Large intestine (tissue), 12 donors: ENCODE data around the gene SGO2. TPM values are rescaled to one million over a fixed set of nuclear protein-coding genes. Genes with fewer than 3 reads are reported as not detected.

Source experiments
- DNase-seq, 2 donors: peaks; one replicate each; pipeline versions ENCODE4 v3.0.0 to v3.0.0-alpha.2; 2013
- H3K27ac ChIP-seq: one replicate; pipeline ENCODE4 v1.5.1; 2013; ENCODE audit warnings: low read length
- H3K27me3 ChIP-seq: 2 replicates; pipeline ENCODE4 v1.6.1; 2013; ENCODE audit warnings: low read length; ENCODE audit not compliant: control insufficient read depth, insufficient read depth
- H3K36me3 ChIP-seq: 2 replicates; pipeline ENCODE4 v1.6.1; 2013; ENCODE audit warnings: low read length; ENCODE audit not compliant: control insufficient read depth, insufficient read depth
- H3K4me1 ChIP-seq: one replicate; pipeline ENCODE4 v1.6.1; 2013; ENCODE audit warnings: low read length; ENCODE audit not compliant: control insufficient read depth, insufficient read depth
- H3K4me3 ChIP-seq: one replicate; pipeline ENCODE4 v1.5.1; 2013; ENCODE audit warnings: low read length
- H3K9me3 ChIP-seq: one replicate; pipeline ENCODE4 v1.6.1; 2013; ENCODE audit warnings: mild to moderate bottlenecking, low read depth, low read length, moderate library complexity; ENCODE audit not compliant: control insufficient read depth
- WGBS: methylation state at CpG from one replicate; pipeline ENCODE4 v1.1.5; 2013; ENCODE audit warnings: low lambda C conversion rate; ENCODE audit not compliant: insufficient coverage; 5-methylcytosine and 5-hydroxymethylcytosine counted together
- long read RNA-seq, 11 donors: transcript quantifications; one replicate each; lab custom pipeline, GENCODE V29; 2026
- polyA plus RNA-seq: library from polyadenylated mRNA; unstranded; fragments of 120-200 nt; gene quantifications from one replicate; pipeline ENCODE4 v1.2.1, GENCODE V29; 2013

SGO2 gene, protein sequence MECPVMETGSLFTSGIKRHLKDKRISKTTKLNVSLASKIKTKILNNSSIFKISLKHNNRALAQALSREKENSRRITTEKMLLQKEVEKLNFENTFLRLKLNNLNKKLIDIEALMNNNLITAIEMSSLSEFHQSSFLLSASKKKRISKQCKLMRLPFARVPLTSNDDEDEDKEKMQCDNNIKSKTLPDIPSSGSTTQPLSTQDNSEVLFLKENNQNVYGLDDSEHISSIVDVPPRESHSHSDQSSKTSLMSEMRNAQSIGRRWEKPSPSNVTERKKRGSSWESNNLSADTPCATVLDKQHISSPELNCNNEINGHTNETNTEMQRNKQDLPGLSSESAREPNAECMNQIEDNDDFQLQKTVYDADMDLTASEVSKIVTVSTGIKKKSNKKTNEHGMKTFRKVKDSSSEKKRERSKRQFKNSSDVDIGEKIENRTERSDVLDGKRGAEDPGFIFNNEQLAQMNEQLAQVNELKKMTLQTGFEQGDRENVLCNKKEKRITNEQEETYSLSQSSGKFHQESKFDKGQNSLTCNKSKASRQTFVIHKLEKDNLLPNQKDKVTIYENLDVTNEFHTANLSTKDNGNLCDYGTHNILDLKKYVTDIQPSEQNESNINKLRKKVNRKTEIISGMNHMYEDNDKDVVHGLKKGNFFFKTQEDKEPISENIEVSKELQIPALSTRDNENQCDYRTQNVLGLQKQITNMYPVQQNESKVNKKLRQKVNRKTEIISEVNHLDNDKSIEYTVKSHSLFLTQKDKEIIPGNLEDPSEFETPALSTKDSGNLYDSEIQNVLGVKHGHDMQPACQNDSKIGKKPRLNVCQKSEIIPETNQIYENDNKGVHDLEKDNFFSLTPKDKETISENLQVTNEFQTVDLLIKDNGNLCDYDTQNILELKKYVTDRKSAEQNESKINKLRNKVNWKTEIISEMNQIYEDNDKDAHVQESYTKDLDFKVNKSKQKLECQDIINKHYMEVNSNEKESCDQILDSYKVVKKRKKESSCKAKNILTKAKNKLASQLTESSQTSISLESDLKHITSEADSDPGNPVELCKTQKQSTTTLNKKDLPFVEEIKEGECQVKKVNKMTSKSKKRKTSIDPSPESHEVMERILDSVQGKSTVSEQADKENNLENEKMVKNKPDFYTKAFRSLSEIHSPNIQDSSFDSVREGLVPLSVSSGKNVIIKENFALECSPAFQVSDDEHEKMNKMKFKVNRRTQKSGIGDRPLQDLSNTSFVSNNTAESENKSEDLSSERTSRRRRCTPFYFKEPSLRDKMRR
- 7.8 TPM for polyA plus RNA-seq
- long read RNA-seq, donor 1 = 0 reads
- long read RNA-seq, donor 2, partial matches to known transcripts = 12 of 13 reads
- long read RNA-seq, donor 2, other reads (novel, unspliced or antisense) = 0 of 13 reads
- long read RNA-seq, donor 3 = 0 reads
- long read RNA-seq, donor 4 = 0 reads
- long read RNA-seq, donor 5, partial matches to known transcripts = 7 of 7 reads
- long read RNA-seq, donor 5, other reads (novel, unspliced or antisense) = 0 of 7 reads
- long read RNA-seq, donor 6, partial matches to known transcripts = 15 of 15 reads
- long read RNA-seq, donor 6, other reads (novel, unspliced or antisense) = 0 of 15 reads
- long read RNA-seq, donor 7, partial matches to known transcripts = 8 of 8 reads
- long read RNA-seq, donor 7, other reads (novel, unspliced or antisense) = 0 of 8 reads
- long read RNA-seq, donor 8, partial matches to known transcripts = 10 of 11 reads
- long read RNA-seq, donor 8, other reads (novel, unspliced or antisense) = 0 of 11 reads
- long read RNA-seq, donor 9 = 0 reads
- long read RNA-seq, donor 10, partial matches to known transcripts = 0 of 1 reads
- long read RNA-seq, donor 10, other reads (novel, unspliced or antisense) = 0 of 1 reads
- long read RNA-seq, donor 11 = 0 reads

DNA sequence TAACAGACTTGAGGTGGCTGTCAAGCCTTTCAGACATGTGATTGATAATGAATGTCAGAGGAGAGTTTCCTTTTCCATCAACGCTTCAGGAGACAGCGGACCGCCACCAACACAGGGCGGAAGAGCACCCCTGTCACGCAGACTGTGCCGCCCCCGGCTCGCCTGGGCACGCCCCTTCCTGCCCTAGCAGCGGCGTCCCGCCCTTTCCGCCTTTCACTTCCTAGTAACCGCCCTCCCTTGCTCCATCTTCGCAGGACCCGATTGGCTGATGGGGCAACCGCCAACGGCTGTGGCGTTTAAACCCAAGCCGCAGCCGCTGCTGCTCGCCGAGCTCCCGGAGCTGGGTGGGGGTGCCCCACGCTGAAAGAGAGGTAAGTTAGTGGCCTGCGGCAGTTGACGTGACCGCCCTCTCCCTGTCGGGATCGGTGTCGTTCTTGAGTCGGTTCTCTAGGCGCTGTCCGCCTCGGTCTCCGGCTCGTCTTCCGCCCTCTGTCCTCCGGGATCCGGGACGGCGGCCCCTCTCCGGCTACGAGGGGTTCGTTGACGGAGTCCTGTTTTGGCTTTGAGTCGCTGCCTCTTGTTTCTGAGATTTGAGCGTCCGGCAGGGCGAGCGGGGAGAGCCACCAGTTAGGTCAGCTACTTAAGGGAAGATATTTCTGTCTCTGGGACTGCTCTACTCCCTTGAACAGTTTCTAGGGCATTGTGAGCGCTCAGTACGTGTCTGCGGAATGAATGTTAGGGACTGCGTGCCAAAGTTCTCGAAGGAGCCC, at the start of gene SGO2:
Gene SGO2, plus strand, starts transcription at position 326 of the 770 bp plus-strand sequence. CDS start 6,769 bp downstream, outside the sequence.
- no peaks in the 10 kb centered on the region for H3K9me3 ChIP-seq

DNA sequence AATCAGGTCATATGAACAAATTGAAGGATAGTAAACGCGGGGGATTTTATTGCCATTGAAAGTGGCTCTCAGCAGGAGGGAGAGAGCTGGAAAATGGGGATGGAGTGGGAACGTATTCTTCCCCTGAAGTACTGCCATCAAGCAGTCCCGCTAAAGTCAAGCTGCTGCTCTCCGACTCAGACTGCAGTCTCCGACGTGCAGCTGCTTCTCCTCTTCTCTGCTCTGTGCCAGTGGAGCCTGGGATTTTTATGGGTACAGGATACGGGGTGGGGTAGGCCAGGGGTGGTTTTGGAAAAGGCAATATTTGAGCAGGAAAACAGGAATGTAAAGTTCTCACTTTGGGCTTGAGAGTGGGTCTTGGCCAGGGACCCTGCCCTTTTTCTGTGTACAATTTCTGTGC, 49.2 kb upstream of the SGO2 start:
- H3K27me3 ChIP-seq = no peaks in the 10 kb centered on the region
- H3K27ac ChIP-seq = no peak overlapping the region
- no peaks in the 10 kb centered on the region for H3K4me1 ChIP-seq
- no peak for DNase-seq
- peaks cover 69% of the 10 kb centered on the region for H3K36me3 ChIP-seq
- no CpG with 5 or more reads among the region's 8 CpGs for WGBS
- no peak overlapping the region for H3K4me3 ChIP-seq
- no peaks in the 10 kb centered on the region for H3K9me3 ChIP-seq

More for the DNA sequence above, at the start of gene SGO2:
- H3K4me1 ChIP-seq = peaks cover 5% of the 10 kb centered on the region
- H3K27me3 ChIP-seq = peaks cover 2% of the 10 kb centered on the region
- WGBS = no CpG with 5 or more reads among the region's 56 CpGs
- DNase-seq = peak; percentile 95 to 96
- peak within 1 kb of the TSS; percentile 42 for H3K27ac ChIP-seq
- peak within 1 kb of the TSS; percentile 65 for H3K4me3 ChIP-seq
- no peaks in the 10 kb centered on the region for H3K36me3 ChIP-seq

DNA sequence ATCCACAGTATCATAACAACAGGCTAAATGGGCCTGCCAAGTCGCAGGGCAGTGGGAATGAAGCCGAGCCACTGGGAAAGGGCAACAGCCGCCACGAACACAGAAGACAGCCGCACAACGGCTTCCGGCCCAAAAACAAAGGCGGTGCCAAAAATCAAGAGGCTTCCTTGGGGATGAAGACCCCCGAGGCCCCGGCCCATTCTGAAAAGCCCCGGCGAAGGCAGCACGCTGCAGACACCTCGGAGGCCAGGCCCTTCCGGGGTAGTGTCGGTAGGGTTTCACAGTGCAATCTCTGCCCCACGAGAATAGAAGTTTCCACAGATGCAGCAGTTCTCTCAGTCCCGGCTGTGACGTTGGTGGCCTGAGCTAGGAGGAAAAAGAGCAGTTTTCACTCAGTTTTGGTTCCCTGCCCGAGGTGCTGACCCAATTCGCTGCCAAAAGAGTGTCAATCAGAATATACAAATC, 48.3 kb upstream of the SGO2 start:
- 97% methylated on average over 6 of the region's 21 CpGs for WGBS
- H3K9me3 ChIP-seq = no peaks in the 10 kb centered on the region
- H3K4me3 ChIP-seq = no peak overlapping the region
- no peak overlapping the region for H3K27ac ChIP-seq
- no peak for DNase-seq
- peaks cover 61% of the 10 kb centered on the region for H3K36me3 ChIP-seq
- no peaks in the 10 kb centered on the region for H3K4me1 ChIP-seq
- no peaks in the 10 kb centered on the region for H3K27me3 ChIP-seq

DNA sequence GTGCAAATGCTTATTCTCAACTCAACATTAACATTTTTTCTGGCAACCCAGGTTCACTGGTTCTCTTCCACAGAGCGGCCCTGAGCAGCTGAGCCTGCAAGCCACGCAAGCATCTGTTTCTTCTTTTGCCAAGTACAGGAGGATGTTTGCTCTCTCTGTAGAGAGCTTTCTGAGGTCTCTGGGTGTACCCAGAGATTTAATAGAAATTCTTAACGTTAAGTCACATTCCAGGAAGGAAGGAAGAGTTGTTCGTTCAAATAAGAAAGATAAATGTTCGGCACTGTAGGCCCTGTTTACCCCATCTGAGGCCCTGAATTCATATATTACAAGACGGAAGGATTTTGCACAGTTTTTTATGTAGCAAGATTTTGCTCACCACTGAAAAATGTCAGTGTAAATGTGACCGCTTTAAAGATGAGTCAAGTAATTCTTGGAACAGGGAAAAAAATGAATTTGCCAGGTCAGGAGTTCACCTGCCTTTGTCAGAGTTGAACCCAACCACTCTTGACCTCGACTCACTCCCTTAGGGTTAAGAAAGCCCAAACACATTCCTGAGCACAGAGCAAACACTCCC, 46.2 kb upstream of the SGO2 start:
- Histone ChIP-seq H3K36me3 (peaks cover 43% of the 10 kb centered on the region), H3K4me1 (peaks cover 6% of the 10 kb centered on the region), H3K27me3 (no peaks in the 10 kb centered on the region), H3K27ac (no peak overlapping the region), H3K4me3 (no peak overlapping the region), H3K9me3 (no peaks in the 10 kb centered on the region)
- WGBS = 40% methylated on average over 1 of the region's 8 CpGs
- no peak for DNase-seq

DNA sequence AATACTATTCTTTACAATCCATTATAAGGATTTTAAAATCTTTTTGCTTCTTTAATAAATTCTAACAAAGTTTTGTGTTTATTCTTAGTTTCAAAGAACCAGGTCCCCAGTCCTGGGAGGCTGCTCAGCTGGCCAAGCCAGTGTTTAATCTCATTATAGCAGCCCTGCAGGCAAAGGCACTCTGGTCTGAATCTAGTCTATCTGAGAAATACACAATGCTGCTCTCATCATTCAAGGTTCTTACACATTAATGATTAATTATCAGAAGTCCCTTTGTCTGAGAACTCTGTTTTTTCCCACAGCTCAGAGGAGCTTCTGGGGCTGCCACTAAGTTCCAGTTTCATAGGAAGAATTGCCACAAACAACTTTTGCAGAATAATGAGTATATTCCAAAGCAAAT, 43.8 kb upstream of the SGO2 start:
- Histone ChIP-seq H3K27ac (no peak overlapping the region), H3K4me3 (no peak overlapping the region), H3K4me1 (peaks cover 6% of the 10 kb centered on the region), H3K9me3 (no peaks in the 10 kb centered on the region), H3K27me3 (no peaks in the 10 kb centered on the region), H3K36me3 (peaks cover 22% of the 10 kb centered on the region)
- peak in 1 of 2 donors; percentile 29 for DNase-seq

DNA sequence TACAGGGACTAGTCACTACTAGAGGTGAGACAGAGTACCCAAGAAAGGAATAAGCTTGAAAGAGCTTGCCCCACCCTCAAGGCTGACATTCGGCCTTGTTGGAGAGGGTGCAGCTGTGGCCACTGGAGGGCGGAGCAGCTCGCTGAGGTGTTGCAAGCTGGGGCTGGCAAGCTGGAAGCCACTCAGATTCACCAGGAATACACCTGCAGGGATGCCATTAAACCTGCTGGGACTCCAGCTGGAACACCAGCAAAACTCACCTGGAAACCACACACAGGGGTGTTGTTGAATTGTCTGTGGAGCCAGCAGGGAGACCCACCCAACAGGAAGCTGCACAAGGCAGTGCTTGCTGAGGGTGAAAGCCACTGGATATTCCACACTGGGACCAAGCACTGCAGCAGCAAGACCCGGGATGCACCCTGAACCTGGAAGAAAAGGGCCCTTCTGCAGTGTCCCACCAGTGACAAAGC, 42.2 kb upstream of the SGO2 start:
- peaks cover 12% of the 10 kb centered on the region for H3K36me3 ChIP-seq
- H3K9me3 ChIP-seq = no peaks in the 10 kb centered on the region
- no peaks in the 10 kb centered on the region for H3K27me3 ChIP-seq
- peaks cover 6% of the 10 kb centered on the region for H3K4me1 ChIP-seq
- no peak overlapping the region for H3K4me3 ChIP-seq
- no peak overlapping the region for H3K27ac ChIP-seq
- WGBS = no CpG with 5 or more reads among the region's 4 CpGs
- peak; percentile 45 to 63 for DNase-seq

DNA sequence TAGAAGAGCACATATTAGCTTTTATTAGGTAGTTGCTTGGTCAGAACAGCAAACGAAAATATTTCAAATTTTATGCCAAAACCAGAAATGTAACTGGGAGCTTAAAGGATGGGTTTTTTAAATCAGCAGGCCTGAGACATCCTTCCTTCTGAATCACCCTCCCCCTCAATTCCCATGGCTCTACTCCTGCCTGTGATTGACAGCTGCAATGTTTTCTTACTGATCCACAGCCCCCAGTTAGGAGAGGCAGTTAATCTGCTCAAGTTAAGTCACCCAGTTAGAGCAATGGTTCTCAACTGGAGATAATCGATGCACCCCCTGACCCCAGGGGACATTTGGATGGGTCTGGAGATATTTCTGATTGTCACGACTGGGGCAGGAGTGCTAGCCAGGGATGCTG, 41.1 kb upstream of the SGO2 start:
- Histone ChIP-seq H3K4me1 (peaks cover 6% of the 10 kb centered on the region), H3K27ac (no peak overlapping the region), H3K9me3 (peaks cover under 1% of the 10 kb centered on the region), H3K27me3 (no peaks in the 10 kb centered on the region), H3K4me3 (no peak overlapping the region), H3K36me3 (peaks cover 4% of the 10 kb centered on the region)
- no peak for DNase-seq
- WGBS = 83% methylated on average over 1 of the region's 3 CpGs

DNA sequence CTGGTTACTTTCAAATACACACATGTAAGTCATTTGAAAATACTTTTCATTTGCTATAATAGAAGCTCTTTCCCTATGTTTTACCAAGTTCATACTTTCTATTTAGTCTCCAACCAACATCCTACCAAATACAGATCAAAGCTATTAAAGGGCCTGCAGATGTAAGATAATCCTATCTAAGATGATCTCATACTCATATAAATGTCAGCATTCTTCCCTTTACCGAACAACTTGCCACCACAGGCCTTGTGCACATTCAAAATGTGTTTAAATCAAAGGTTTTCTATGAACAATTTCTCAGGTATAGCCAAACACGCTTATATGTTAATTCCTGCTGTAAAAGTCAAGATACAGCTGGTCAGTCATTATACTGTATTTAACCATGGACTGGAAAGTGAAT, 39.5 kb upstream of the SGO2 start:
- Histone ChIP-seq H3K4me3 (no peak overlapping the region), H3K27ac (no peak overlapping the region), H3K9me3 (peaks cover 3% of the 10 kb centered on the region), H3K27me3 (no peaks in the 10 kb centered on the region), H3K36me3 (peaks cover 13% of the 10 kb centered on the region), H3K4me1 (peaks cover 6% of the 10 kb centered on the region)
- WGBS = 60% methylated on average over 1 of the region's 2 CpGs
- no peak for DNase-seq
